ENCODE results near the gene SOX5.

Gene SOX5

GRCh38 chr12:23543767-23544166 is 405.7 kb downstream of the SOX5 start:
- H3K4me3 ChIP-seq (ENCODE audit: control insufficient read depth, low read depth, low read length) = no peak overlapping the region
- DNase-seq (ENCODE audit: low read depth) = no peak
- TF ChIP-seq, protein P1, sequence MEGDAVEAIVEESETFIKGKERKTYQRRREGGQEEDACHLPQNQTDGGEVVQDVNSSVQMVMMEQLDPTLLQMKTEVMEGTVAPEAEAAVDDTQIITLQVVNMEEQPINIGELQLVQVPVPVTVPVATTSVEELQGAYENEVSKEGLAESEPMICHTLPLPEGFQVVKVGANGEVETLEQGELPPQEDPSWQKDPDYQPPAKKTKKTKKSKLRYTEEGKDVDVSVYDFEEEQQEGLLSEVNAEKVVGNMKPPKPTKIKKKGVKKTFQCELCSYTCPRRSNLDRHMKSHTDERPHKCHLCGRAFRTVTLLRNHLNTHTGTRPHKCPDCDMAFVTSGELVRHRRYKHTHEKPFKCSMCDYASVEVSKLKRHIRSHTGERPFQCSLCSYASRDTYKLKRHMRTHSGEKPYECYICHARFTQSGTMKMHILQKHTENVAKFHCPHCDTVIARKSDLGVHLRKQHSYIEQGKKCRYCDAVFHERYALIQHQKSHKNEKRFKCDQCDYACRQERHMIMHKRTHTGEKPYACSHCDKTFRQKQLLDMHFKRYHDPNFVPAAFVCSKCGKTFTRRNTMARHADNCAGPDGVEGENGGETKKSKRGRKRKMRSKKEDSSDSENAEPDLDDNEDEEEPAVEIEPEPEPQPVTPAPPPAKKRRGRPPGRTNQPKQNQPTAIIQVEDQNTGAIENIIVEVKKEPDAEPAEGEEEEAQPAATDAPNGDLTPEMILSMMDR (conservative IDR thresholded peaks at IDR 0.05; ENCODE audit: control insufficient read depth, insufficient read depth, low read depth, low read length) = no peak

GRCh38 chr12:23542187-23542586 is 407.3 kb downstream of the SOX5 start:
- TF ChIP-seq, protein P1 (conservative IDR thresholded peaks at IDR 0.05; ENCODE audit: control insufficient read depth, insufficient read depth, low read depth, low read length) = no peak

GRCh38 chr12:23540572-23540971 is 408.9 kb downstream of the SOX5 start:
- no peak overlapping the region for H3K4me3 ChIP-seq (ENCODE audit: control insufficient read depth, low read depth, low read length)
- TF ChIP-seq, protein P1 (conservative IDR thresholded peaks at IDR 0.05; ENCODE audit: control insufficient read depth, insufficient read depth, low read depth, low read length) = no peak
- no peak for DNase-seq (ENCODE audit: low read depth)

More at GRCh38 chr12:23542187-23542586, 407.3 kb downstream of the SOX5 start:
- no peak overlapping the region for H3K4me3 ChIP-seq (ENCODE audit: control insufficient read depth, low read depth, low read length)
- DNase-seq (ENCODE audit: low read depth) = no peak

DNA sequence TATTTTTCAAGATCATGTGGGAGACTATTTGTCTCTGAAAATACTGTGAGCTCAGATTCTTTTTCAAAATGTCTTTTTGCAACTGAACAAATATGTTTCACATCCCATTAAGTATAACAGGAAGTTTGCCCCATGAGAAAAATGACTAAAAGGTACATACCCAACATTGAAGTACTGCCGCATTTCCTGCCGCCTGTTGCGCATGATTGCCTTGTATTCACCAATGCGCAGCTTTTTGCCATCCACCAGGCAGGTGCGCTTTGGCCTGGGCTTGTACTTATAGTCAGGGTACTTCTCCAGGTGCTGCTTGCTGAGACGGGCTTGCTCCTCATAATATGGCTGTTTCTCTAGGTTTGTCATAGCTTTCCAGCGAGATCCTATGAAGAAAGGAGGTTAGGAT is 413.2 kb downstream of the SOX5 start:
- DNase-seq (ENCODE audit: low read depth) = no peak
- TF ChIP-seq, protein P1 (conservative IDR thresholded peaks at IDR 0.05; ENCODE audit: control insufficient read depth, insufficient read depth, low read depth, low read length) = no peak
- H3K4me3 ChIP-seq (ENCODE audit: control insufficient read depth, low read depth, low read length) = no peak overlapping the region

DNA sequence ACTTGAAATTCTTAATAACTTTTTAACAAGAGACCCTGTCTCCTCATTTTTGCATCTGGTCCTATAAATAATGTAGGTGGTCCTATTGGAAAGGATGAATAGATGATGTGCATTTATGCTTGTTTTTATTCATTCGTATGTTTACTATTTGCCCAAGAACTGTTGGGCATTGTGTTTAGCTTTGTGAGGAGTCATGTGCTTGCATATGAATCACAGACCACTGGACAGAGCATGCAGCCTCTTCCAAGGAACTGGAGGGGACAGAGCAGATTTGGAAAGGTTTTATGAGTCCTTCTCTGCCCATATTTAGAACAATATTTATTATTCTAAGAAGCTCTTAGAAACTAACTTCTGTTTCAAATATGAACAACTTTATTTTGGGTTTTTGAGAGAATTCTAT is 414.0 kb downstream of the SOX5 start:
- TF ChIP-seq, protein P1 (conservative IDR thresholded peaks at IDR 0.05; ENCODE audit: control insufficient read depth, insufficient read depth, low read depth, low read length) = no peak
- DNase-seq (ENCODE audit: low read depth) = no peak
- no peak overlapping the region for H3K4me3 ChIP-seq (ENCODE audit: control insufficient read depth, low read depth, low read length)

DNA sequence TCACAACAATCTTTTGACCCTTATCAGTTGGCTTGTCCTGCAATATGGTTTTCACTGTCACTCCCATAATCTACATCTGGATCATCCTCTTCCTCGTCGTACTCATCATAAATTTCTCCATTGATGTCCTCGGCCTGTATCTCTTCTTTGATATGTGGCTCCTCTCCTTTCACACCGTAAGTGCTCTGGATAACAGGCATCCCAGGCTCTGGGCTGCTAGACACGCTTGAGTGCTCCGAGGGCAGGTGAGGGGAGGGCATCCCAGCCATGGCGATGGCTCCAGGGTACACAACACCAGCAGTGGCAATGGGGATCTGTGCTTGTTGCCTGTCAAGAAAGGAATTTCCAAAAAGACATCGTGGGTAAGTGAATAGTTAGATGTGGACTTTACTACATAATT is 415.3 kb downstream of the SOX5 start:
- H3K4me3 ChIP-seq (ENCODE audit: control insufficient read depth, low read depth, low read length) = no peak overlapping the region
- TF ChIP-seq, protein P1 (conservative IDR thresholded peaks at IDR 0.05; ENCODE audit: control insufficient read depth, insufficient read depth, low read depth, low read length) = no peak
- DNase-seq (ENCODE audit: low read depth) = no peak

DNA sequence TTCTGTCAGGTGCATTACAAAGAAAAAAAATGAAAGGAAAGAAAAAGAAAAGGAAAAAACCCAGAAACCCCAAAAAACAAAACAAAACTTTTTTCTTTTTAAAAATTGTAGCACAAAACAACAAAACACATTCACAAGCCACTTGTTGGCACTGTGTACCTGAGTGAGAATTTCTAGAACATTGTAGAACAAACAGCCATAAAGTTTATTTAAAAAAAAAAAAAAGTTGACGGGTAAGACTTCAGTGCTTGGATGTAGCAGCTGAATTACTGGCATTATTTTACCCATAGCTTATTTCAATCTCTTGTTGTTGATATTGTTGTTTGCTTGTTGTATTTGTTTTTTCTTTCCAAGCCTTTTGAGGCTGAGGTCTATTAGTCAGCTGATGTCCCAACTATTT is 415.8 kb downstream of the SOX5 start:
- TF ChIP-seq, protein P1 (conservative IDR thresholded peaks at IDR 0.05; ENCODE audit: control insufficient read depth, insufficient read depth, low read depth, low read length) = no peak
- H3K4me3 ChIP-seq (ENCODE audit: control insufficient read depth, low read depth, low read length) = no peak overlapping the region
- no peak for DNase-seq (ENCODE audit: low read depth)

All from fibroblast of mammary gland (primary cell).